ENCODE data around the gene LYRM2. TPM values are rescaled to one million over a fixed set of nuclear protein-coding genes. Genes with fewer than 3 reads are reported as not detected.

Gene LYRM2
- total RNA-seq, 1 experiment from 2014 or later = 39.4 TPM

- Histone ChIP-seq H3K9me3 (ENCODE audit: control insufficient read depth, insufficient read depth, low read depth, low read length) (no peaks in the 10 kb centered on the region), H3K4me1 (ENCODE audit: control insufficient read depth, insufficient read depth, low read length) (no peaks in the 10 kb centered on the region), H3K4me3 (ENCODE audit: low read depth in 2 of 2, low read length in 2 of 2) (no peak overlapping the region), H3K27ac (ENCODE audit: low read length) (no peak overlapping the region), H3K27me3 (ENCODE audit: control insufficient read depth, insufficient read depth, low read length) (no peaks in the 10 kb centered on the region), H3K36me3 (ENCODE audit: control insufficient read depth, insufficient read depth, low read length) (peaks cover 44% of the 10 kb centered on the region)
- in situ Hi-C loops (cut with HindIII; ENCODE audit: low pct_unique_long_range_greater_than_20kb, low sequenced_read_pairs) (no loop called here), intact Hi-C loops (cut with micrococcal nuclease; ENCODE audit: unreplicated experiment) (no loop called here)
- no peak for DNase-seq (ENCODE audit: low read depth, low spot score)
- BruUV-seq (replicated peaks) = no TSS peak
- TF ChIP-seq SIN3A (IDR thresholded peaks at IDR 0.05; ENCODE audit: borderline replicate concordance, insufficient read depth, low read depth, low read length) (no peak), CTCF (IDR thresholded peaks at IDR 0.05) (no peak), POLR2AphosphoS5 (IDR thresholded peaks at IDR 0.05; ENCODE audit: low read depth, low read length) (no peak), REST (IDR thresholded peaks at IDR 0.05; ENCODE audit: insufficient read depth in 1 of 2, low read depth in 2 of 2, low read length in 1 of 2) (no peak), TCF7L2 (IDR thresholded peaks at IDR 0.05; ENCODE audit: low read depth, low read length) (no peak)
- ChIA-PET CTCF (no interaction called here), POLR2A (no interaction called here)
- no peak for ATAC-seq
Observed at GRCh38 chr6:89649682-89650081, 11.1 kb upstream of the LYRM2 start.

- no peaks in the 10 kb centered on the region for H3K27me3 ChIP-seq (ENCODE audit: control insufficient read depth, insufficient read depth, low read length)
- BruUV-seq (replicated peaks) = no TSS peak
- H3K27ac ChIP-seq (ENCODE audit: low read length) = no peak overlapping the region
- TF ChIP-seq POLR2AphosphoS5 (IDR thresholded peaks at IDR 0.05; ENCODE audit: low read depth, low read length) (no peak), CTCF (IDR thresholded peaks at IDR 0.05) (no peak), REST (IDR thresholded peaks at IDR 0.05; ENCODE audit: insufficient read depth in 1 of 2, low read depth in 2 of 2, low read length in 1 of 2) (no peak)
- peaks cover 29% of the 10 kb centered on the region for H3K36me3 ChIP-seq (ENCODE audit: control insufficient read depth, insufficient read depth, low read length)
- H3K4me1 ChIP-seq (ENCODE audit: control insufficient read depth, insufficient read depth, low read length) = no peaks in the 10 kb centered on the region
- CTCF ChIA-PET = no interaction called here
- intact Hi-C loops (cut with micrococcal nuclease; ENCODE audit: unreplicated experiment) (no loop called here), in situ Hi-C loops (cut with HindIII; ENCODE audit: low pct_unique_long_range_greater_than_20kb, low sequenced_read_pairs) (no loop called here)
- H3K4me3 ChIP-seq (ENCODE audit: low read depth in 2 of 2, low read length in 2 of 2) = no peak overlapping the region
- H3K9me3 ChIP-seq (ENCODE audit: control insufficient read depth, insufficient read depth, low read depth, low read length) = no peaks in the 10 kb centered on the region
- no peak for DNase-seq (ENCODE audit: low read depth, low spot score)
- no peak for ATAC-seq
- POLR2A ChIA-PET = no interaction called here
Observed at GRCh38 chr6:89644864-89645263, 6.3 kb upstream of the LYRM2 start.

Measured in Panc1 (cell line).